Fibroblast of lung (primary cell): ENCODE measurements around the gene AQP5. TPM values are rescaled to one million over a fixed set of nuclear protein-coding genes. Genes with fewer than 3 reads are reported as not detected.
A peak's percentile ranks its signal among the peaks of the same experiment; 100 is the strongest.

Source experiments
- DNase-seq, 2 donors: peaks; one replicate each; pipeline versions ENCODE4 v3.0.0 to v3.0.0-alpha.2; 2010; ENCODE audit warnings: low read depth in 2 of 2
- H2AFZ ChIP-seq: 2 replicates; pipeline ENCODE4 v1.5.1; 2012; ENCODE audit warnings: low read length, control low read depth, inconsistent platforms
- H3K27ac ChIP-seq: 2 replicates; pipeline ENCODE4 v1.5.1; 2011; ENCODE audit warnings: low read length, control low read depth; ENCODE audit not compliant: insufficient read depth
- H3K27me3 ChIP-seq: 2 replicates; pipeline ENCODE4 v1.5.1; 2011; ENCODE audit warnings: mild to moderate bottlenecking, low read length; ENCODE audit not compliant: control insufficient read depth, insufficient read depth
- H3K36me3 ChIP-seq: 2 replicates; pipeline ENCODE4 v1.5.1; 2011; ENCODE audit warnings: low read length; ENCODE audit not compliant: control insufficient read depth, insufficient read depth
- H3K4me1 ChIP-seq: 2 replicates; pipeline ENCODE4 v1.5.1; 2011; ENCODE audit warnings: low read length; ENCODE audit not compliant: control insufficient read depth, insufficient read depth; ENCODE audit errors: extremely low read depth
- H3K4me2 ChIP-seq: 2 replicates; pipeline ENCODE4 v1.5.1; 2011; ENCODE audit warnings: low read length, control low read depth; ENCODE audit not compliant: insufficient read depth; ENCODE audit errors: extremely low read depth
- H3K4me3 ChIP-seq, 4 experiments: fragments of 200-600 bp in 1 of 4; sonication (generic) in 1 of 4; replicated peaks in 1 of 4; 2 replicates each; pipeline ENCODE4 v1.5.1; 2011 to 2016; ENCODE audit warnings: low read length in 4 of 4, low read depth in 3 of 4, mild to moderate bottlenecking in 3 of 4, control low read depth in 2 of 4, inconsistent platforms in 1 of 4, mixed read lengths in 1 of 4; ENCODE audit not compliant: insufficient read depth in 1 of 4; ENCODE audit errors: control extremely low read depth in 1 of 4
- H3K79me2 ChIP-seq: 2 replicates; pipeline ENCODE4 v1.5.1; 2012; ENCODE audit warnings: mild to moderate bottlenecking, low read length, inconsistent platforms; ENCODE audit not compliant: control insufficient read depth, insufficient read depth
- H3K9ac ChIP-seq: 2 replicates; pipeline ENCODE4 v1.5.1; 2011; ENCODE audit warnings: mild to moderate bottlenecking, low read length, control low read depth; ENCODE audit not compliant: insufficient read depth
- H3K9me3 ChIP-seq: 2 replicates; pipeline ENCODE4 v1.5.1; 2012; ENCODE audit warnings: low read depth, low read length; ENCODE audit not compliant: control insufficient read depth, insufficient read depth
- H4K20me1 ChIP-seq: 2 replicates; pipeline ENCODE4 v1.5.1; 2011; ENCODE audit warnings: low read length; ENCODE audit not compliant: control insufficient read depth, insufficient read depth; ENCODE audit errors: extremely low read depth
- CTCF ChIP-seq, 2 donors: IDR thresholded peaks in 1 of 2; conservative IDR thresholded peaks in 1 of 2; 1 replicate in 1 of 2; 2 replicates in 1 of 2; pipeline ENCODE4 v1.5.1; 2011 to 2012; ENCODE audit warnings: low read length in 2 of 2, control low read depth in 1 of 2, inconsistent platforms in 1 of 2, low read depth in 1 of 2, mild to moderate bottlenecking in 1 of 2
- EZH2 ChIP-seq: IDR thresholded peaks from 2 replicates; pipeline ENCODE4 v1.5.1; 2012; ENCODE audit warnings: low read length, control low read depth, mild to moderate bottlenecking; ENCODE audit errors: missing control alignments
- polyA plus RNA-seq, 2 donors: library from polyadenylated mRNA; depleted of rRNA in 1 of 2; stranded (reverse) in 1 of 2; unstranded in 1 of 2; fragments of >200 nt; gene quantifications; 2 replicates each; pipeline ENCODE4 v1.2.1, GENCODE V29; 2011 to 2012; ENCODE audit warnings: missing spikeins in 1 of 2
- total RNA-seq: library from RNA; depleted of rRNA; stranded (reverse); fragments of >200 nt; gene quantifications from 2 replicates; pipeline ENCODE4 v1.2.1, GENCODE V29; 2014

The AQP5 gene
- total and polyA plus RNA-seq, 2 donors (not counting 1 experiment from before 2014, with no cell fraction given), result not detected

- no peaks in the 10 kb centered on the region for H3K4me1 ChIP-seq
- H3K4me2 ChIP-seq, result peak overlapping the region; percentile 3
- H3K9ac ChIP-seq, result no peak overlapping the region
- no peak overlapping the region for H2AFZ ChIP-seq
- H3K27ac ChIP-seq, result no peak overlapping the region
- H3K27me3 ChIP-seq, result no peaks in the 10 kb centered on the region
- H3K79me2 ChIP-seq, result no peaks in the 10 kb centered on the region
- no peaks in the 10 kb centered on the region for H4K20me1 ChIP-seq
- no peak for TF ChIP-seq CTCF (conservative IDR thresholded peaks at IDR 0.05 in 1 of 2, IDR thresholded peaks at IDR 0.05 in 1 of 2; ENCODE audit: low read depth in 1 of 2, low read length in 2 of 2)
- no peak for TF ChIP-seq EZH2
- peak in 1 of 2 donors; percentile 49 for DNase-seq
- H3K9me3 ChIP-seq, result no peaks in the 10 kb centered on the region
- H3K4me3 ChIP-seq, result no peak overlapping the region
- H3K36me3 ChIP-seq, result no peaks in the 10 kb centered on the region
Observed at GRCh38 chr12:49920241-49920914, 41.3 kb upstream of the AQP5 start.

- no peak overlapping the region for H2AFZ ChIP-seq
Observed at GRCh38 chr12:49920915-49921286, 40.8 kb upstream of the AQP5 start.

GRCh38 chr12:49921299-49921698 is 40.4 kb upstream of the AQP5 start:
- Histone ChIP-seq H3K4me2 (no peak overlapping the region), H4K20me1 (no peaks in the 10 kb centered on the region), H3K27me3 (no peaks in the 10 kb centered on the region), H2AFZ (no peak overlapping the region), H3K9me3 (no peaks in the 10 kb centered on the region), H3K4me1 (no peaks in the 10 kb centered on the region), H3K27ac (no peak overlapping the region), H3K9ac (no peak overlapping the region), H3K79me2 (no peaks in the 10 kb centered on the region), H3K4me3 (no peak overlapping the region), H3K36me3 (no peaks in the 10 kb centered on the region)
- DNase-seq, result no peak
- TF ChIP-seq EZH2, result no peak
- no peak for TF ChIP-seq CTCF (conservative IDR thresholded peaks at IDR 0.05 in 1 of 2, IDR thresholded peaks at IDR 0.05 in 1 of 2; ENCODE audit: low read depth in 1 of 2, low read length in 2 of 2)

More at GRCh38 chr12:49920915-49921286, 40.8 kb upstream of the AQP5 start:
- no peaks in the 10 kb centered on the region for H3K36me3 ChIP-seq
- no peaks in the 10 kb centered on the region for H3K79me2 ChIP-seq
- no peaks in the 10 kb centered on the region for H4K20me1 ChIP-seq
- no peak overlapping the region for H3K9ac ChIP-seq
- no peak for DNase-seq
- no peaks in the 10 kb centered on the region for H3K9me3 ChIP-seq
- TF ChIP-seq EZH2, result no peak
- TF ChIP-seq CTCF (conservative IDR thresholded peaks at IDR 0.05 in 1 of 2, IDR thresholded peaks at IDR 0.05 in 1 of 2; ENCODE audit: low read depth in 1 of 2, low read length in 2 of 2), result no peak
- no peak overlapping the region for H3K4me3 ChIP-seq
- H3K4me2 ChIP-seq, result no peak overlapping the region
- no peak overlapping the region for H3K27ac ChIP-seq
- H3K4me1 ChIP-seq, result no peaks in the 10 kb centered on the region
- H3K27me3 ChIP-seq, result no peaks in the 10 kb centered on the region
